Fibroblast of mammary gland (primary cell): ENCODE results near the gene PGAP2.

Experiments
- DNase-seq: peaks from one replicate; pipeline ENCODE4 v3.0.0-alpha.2; 2010; ENCODE audit warnings: low read depth
- H3K4me3 ChIP-seq: 2 replicates; pipeline ENCODE4 v1.5.1; 2011; ENCODE audit warnings: low read depth, mild to moderate bottlenecking, low read length, moderate library complexity; ENCODE audit not compliant: control insufficient read depth
- CTCF ChIP-seq: conservative IDR thresholded peaks from 2 replicates; pipeline ENCODE4 v1.5.1; 2011; ENCODE audit warnings: low read depth, low read length, inconsistent platforms; ENCODE audit not compliant: control insufficient read depth, insufficient read depth

Gene PGAP2

DNA sequence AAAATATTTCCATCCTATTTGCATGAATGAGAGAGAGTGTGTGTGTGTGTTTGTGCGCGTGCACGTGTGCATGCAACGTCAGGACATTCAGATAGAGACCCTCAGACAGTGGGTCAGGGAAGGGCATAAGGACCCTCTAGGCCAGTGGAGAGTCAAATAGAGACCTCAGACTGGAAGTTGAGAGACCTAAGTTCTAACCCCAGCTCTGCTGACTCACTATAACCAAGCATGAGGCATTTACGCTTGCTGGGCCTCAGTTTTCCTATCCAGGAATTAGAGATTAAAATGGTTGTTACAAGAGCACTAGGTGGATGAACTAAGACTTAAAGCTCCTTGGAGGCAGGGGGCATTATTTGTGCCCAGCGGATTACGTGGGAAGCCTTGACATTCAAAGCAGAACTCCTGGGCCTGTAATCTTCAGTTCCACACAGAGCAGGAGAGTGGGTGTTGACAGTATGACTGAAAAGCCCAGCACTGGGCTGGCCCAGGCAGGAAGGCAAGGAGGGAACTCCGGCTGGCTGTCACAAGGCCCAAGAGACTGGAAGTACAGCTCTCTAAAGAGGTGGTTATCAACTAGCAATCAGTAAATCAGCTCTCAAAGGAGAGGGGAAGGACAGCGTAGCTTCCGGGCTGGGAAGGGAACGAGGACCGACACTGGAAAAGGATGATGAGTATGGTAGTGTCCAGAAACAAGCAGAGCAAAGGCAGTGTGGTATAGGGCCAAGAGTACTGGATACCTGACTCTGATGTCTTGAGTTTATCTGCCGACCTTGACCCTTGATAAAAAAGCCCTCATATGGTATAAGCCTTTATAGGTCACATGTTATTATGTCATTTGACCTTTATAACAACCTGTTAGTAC is 23.2 kb downstream of the PGAP2 start:
- no peak overlapping the region for H3K4me3 ChIP-seq
- no peak for TF ChIP-seq CTCF
- DNase-seq, result no peak

GRCh38 chr11:3832816-3833215 is 24.5 kb downstream of the PGAP2 start:
- no peak for TF ChIP-seq CTCF
- DNase-seq, result no peak
- H3K4me3 ChIP-seq, result no peak overlapping the region

GRCh38 chr11:3833449-3833848 is 25.1 kb downstream of the PGAP2 start:
- DNase-seq, result no peak
- no peak overlapping the region for H3K4me3 ChIP-seq

DNA sequence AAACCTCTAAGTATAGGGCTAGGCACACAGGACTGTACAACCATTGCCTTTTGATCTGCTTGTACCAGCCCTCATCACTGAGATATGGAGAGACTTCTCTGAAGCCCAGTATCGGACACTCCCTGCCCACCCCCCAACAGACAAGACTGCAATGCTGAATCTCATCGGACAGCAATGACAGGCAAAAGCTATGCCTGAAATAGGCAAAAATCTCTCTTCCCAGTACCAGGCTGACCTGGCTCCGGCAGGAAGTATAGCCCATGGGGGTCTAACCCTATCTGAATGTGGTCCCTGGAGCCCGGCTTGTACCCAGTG is 25.9 kb downstream of the PGAP2 start:
- no peak overlapping the region for H3K4me3 ChIP-seq

More at GRCh38 chr11:3833449-3833848, 25.1 kb downstream of the PGAP2 start:
- no peak for TF ChIP-seq CTCF

GRCh38 chr11:3834664-3835461 is 26.5 kb downstream of the PGAP2 start:
- TF ChIP-seq CTCF, result no peak
- no peak overlapping the region for H3K4me3 ChIP-seq
- peak; percentile 30 for DNase-seq

More for the DNA sequence above, 25.9 kb downstream of the PGAP2 start:
- no peak for TF ChIP-seq CTCF
- DNase-seq, result no peak

- no peak for DNase-seq
- no peak overlapping the region for H3K4me3 ChIP-seq
- TF ChIP-seq CTCF, result no peak
These were observed 27.4 kb downstream of the PGAP2 start for GRCh38 chr11:3835751-3836150.
